GM18508 (cell line): ENCODE results near the gene SDCCAG8.

Experiments used
- ATAC-seq: cut with Tn5 transposase; IDR thresholded peaks from one replicate; pipeline ENCODE4 v1.9.1; 2021; ENCODE audit warnings: moderate number of reproducible peaks; ENCODE audit not compliant: insufficient read depth, unreplicated experiment

SDCCAG8 gene

GRCh38 chr1:243495442-243496186 is 239.8 kb downstream of the SDCCAG8 start:
- no peak for ATAC-seq

- no peak for ATAC-seq
Observed at GRCh38 chr1:243496187-243496646, 240.4 kb downstream of the SDCCAG8 start.

GRCh38 chr1:243496806-243497205 is 241.0 kb downstream of the SDCCAG8 start:
- no peak for ATAC-seq

GRCh38 chr1:243497939-243498681 is 242.3 kb downstream of the SDCCAG8 start:
- no peak for ATAC-seq

- ATAC-seq: no peak
Observed at GRCh38 chr1:243499248-243499647, 243.4 kb downstream of the SDCCAG8 start.

- ATAC-seq: no peak
Observed at GRCh38 chr1:243499711-243500110, 243.9 kb downstream of the SDCCAG8 start.

- ATAC-seq: no peak
Observed at GRCh38 chr1:243500512-243500911, 244.7 kb downstream of the SDCCAG8 start.

DNA sequence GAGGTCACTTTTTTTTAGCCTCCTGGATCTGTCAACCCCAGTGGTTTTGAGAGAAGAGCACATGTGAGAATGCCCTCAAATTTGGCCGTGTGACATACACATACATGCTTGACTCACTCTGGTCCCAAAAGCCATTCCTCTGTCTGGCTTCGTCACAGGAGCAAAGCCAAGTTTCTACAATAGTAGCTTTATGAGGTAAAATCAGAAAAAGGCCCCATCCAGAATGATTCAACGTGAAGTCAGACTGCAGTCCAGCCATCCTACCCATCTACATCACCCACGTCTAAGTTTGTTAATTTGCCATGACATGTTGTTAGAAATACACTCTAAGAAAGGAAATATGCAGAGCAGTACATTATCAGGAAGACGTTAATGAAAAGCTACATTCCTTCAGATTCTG is 245.2 kb downstream of the SDCCAG8 start:
- no peak for ATAC-seq

- no peak for ATAC-seq
Observed at GRCh38 chr1:243503155-243503554, 247.3 kb downstream of the SDCCAG8 start.

- ATAC-seq: no peak
Observed at GRCh38 chr1:243505986-243506689, 250.3 kb downstream of the SDCCAG8 start.

GRCh38 chr1:243507001-243507671 is 251.3 kb downstream of the SDCCAG8 start:
- no peak for ATAC-seq

GRCh38 chr1:243507672-243508302 is 251.9 kb downstream of the SDCCAG8 start:
- no peak for ATAC-seq

GRCh38 chr1:243508303-243508713 is 252.5 kb downstream of the SDCCAG8 start:
- ATAC-seq: no peak

- no peak for ATAC-seq
Observed at GRCh38 chr1:243508943-243509342, 253.1 kb downstream of the SDCCAG8 start.

GRCh38 chr1:243510928-243511327 is 255.1 kb downstream of the SDCCAG8 start:
- ATAC-seq: no peak

DNA sequence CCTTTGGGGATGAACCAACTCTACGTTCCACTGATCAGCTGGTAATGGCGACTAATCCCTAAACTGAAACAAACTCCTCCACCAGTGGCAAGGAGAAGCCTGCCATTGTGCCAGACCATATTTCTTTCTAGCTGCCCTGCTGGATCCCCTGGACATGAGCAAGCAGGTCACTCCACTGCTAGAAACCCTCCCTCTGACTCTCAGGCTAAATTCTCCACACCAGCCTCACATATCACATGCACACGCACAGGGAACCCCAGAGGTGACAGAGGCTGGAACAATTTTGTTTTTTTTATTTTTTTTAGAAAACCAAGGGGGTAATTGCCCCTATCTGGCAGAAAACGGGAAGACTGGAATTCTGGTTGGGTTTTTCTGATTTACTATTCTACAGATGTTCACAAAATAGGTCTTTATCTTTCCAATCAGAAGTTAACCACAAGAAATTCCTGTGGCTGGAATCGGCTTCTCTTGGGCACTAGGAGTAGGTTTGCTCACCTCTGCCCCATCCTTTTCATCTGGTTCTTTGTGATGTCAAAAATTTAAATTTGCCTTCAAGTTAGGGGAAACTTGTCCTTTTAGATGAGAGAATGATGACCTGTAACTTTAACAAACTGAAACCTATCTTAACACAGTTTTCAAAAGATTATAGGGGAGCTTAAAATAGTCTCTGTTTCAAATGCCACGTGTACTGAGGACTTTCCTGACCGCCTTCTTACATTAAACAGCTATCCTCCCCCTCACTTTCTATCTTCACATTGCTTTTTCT is 258.1 kb downstream of the SDCCAG8 start:
- no peak for ATAC-seq

DNA sequence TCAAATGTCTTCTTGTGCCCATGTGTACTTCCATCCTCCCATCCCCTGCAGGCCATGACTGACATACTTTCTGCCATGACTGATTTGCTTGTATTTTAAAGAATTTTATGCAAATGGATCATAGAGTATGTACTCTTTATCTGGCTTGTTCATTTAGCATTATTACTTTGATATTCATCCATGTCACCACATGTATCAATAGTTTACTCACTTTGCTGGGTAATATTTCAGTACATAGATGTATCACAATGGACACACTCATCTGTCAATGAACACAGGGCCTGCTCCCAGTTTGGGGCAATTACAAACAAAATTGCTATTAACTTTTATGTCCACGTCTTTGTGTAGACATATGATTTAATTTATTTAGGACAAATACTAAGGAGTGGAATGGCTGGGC is 259.1 kb downstream of the SDCCAG8 start:
- ATAC-seq: no peak

GRCh38 chr1:243520831-243521230 is 265.0 kb downstream of the SDCCAG8 start:
- ATAC-seq: no peak

DNA sequence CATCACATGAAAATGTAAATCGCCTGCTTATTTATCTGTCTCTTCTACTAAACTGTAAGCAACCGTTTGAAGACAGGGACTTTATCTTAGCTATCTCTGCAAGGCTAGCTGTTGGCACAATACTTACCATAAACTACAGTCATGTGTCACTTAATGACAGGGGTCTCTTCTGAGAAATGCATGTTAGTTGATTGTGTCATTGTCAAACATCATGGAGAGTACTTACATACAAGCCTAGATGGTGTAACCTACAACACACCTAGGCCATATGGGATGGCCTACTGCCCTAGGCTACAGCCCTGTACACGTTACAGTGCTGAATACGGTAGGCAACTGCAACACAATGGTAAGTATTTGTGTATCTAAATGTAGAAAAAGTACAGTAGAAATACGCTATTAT is 267.9 kb downstream of the SDCCAG8 start:
- ATAC-seq: no peak
